HCT116 (cell line): Measurements from ENCODE around the gene TMEM143. TPM values are rescaled to one million over a fixed set of nuclear protein-coding genes. Genes with fewer than 3 reads are reported as not detected.

Experiments
- ATAC-seq: fragments of 200-7000 bp; cut with Tn5 transposase; 2 replicates; pipeline ENCODE4 v1.9.1; 2020; ENCODE audit warnings: mild to moderate bottlenecking, moderate library complexity
- BruUV-seq: library from RNA; stranded (reverse); fragments of 400-500 nt; replicated peaks from 2 replicates; lab custom pipeline; 2021; lab: Mats Ljungman, UMichigan
- CTCF ChIA-PET: fragments of 300-600 bp; sonication (Branson Sonifier 250); formaldehyde crosslinking; loops from one replicate; lab custom pipeline; 2021; ENCODE audit warnings: antibody characterized with exemption; lab: Charles Lee
- POLR2A ChIA-PET: fragments of 300-600, 350-600 bp; sonication (Branson Sonifier 250); formaldehyde crosslinking; loops from one replicate; lab custom pipeline; 2021; ENCODE audit warnings: antibody characterized with exemption; lab: Charles Lee
- RAD21 ChIA-PET, 2 experiments: fragments of 300-600 bp; sonication (Branson Sonifier 250); formaldehyde crosslinking; loops; one replicate each; lab custom pipeline; 2023; ENCODE audit warnings: low total read pairs in 2 of 2; ENCODE audit not compliant: uncharacterized antibody in 2 of 2, unreplicated experiment in 2 of 2, low non-redundant PET in 1 of 2; lab: Charles Lee
- DNase-seq: peaks from one replicate; pipeline ENCODE4 v3.0.0-alpha.2; 2010; ENCODE audit warnings: low read depth, low spot score
- H2AFZ ChIP-seq: fragments of 200-600 bp; shearing (Covaris generic), sonication (generic); 2 replicates; pipeline ENCODE4 v1.6.1; 2017; ENCODE audit warnings: low read depth, mixed run types, mixed read lengths, antibody characterized with exemption, low read length; ENCODE audit not compliant: poor library complexity, severe bottlenecking
- H3K27ac ChIP-seq: 2 replicates; pipeline ENCODE4 v1.5.1; 2012; ENCODE audit warnings: low read depth, low read length
- H3K27me3 ChIP-seq: fragments of 200-600 bp; sonication (generic); 2 replicates; pipeline ENCODE4 v1.6.1; 2016; ENCODE audit warnings: mixed run types, low read length, mixed read lengths; ENCODE audit not compliant: insufficient read depth
- H3K36me3 ChIP-seq, 2 experiments: fragments of 200-500 bp in 1 of 2; fragments of 200-600 bp in 1 of 2; sonication (Bioruptor generic) in 1 of 2; sonication (generic) in 1 of 2; 2 replicates each; pipeline versions ENCODE4 v1.5.1 to v1.6.1; 2014 to 2016; ENCODE audit warnings: low read length in 2 of 2, inconsistent platforms in 1 of 2, mixed read lengths in 1 of 2, mixed run types in 1 of 2; ENCODE audit not compliant: insufficient read depth in 2 of 2, control insufficient read depth in 1 of 2
- H3K4me1 ChIP-seq, 2 experiments: fragments of 200-600 bp in 1 of 2; sonication (generic) in 1 of 2; 2 replicates each; pipeline versions ENCODE4 v1.5.1 to v1.6.1; 2012 to 2017; ENCODE audit warnings: low read length in 2 of 2, inconsistent platforms in 1 of 2, mild to moderate bottlenecking in 1 of 2, mixed read lengths in 1 of 2, mixed run types in 1 of 2, moderate library complexity in 1 of 2; ENCODE audit not compliant: insufficient read depth in 2 of 2, control insufficient read depth in 1 of 2
- H3K4me2 ChIP-seq: fragments of 200-600 bp; sonication (generic); 2 replicates; pipeline ENCODE4 v1.6.1; 2017; ENCODE audit warnings: mixed run types, low read length, mixed read lengths
- H3K4me3 ChIP-seq, 2 experiments: fragments of 200-600 bp in 1 of 2; sonication (generic) in 1 of 2; replicated peaks in 1 of 2; 2 replicates each; pipeline ENCODE4 v1.5.1; 2011 to 2016; ENCODE audit warnings: low read length in 2 of 2, control low read depth in 1 of 2, low read depth in 1 of 2, mild to moderate bottlenecking in 1 of 2, mixed read lengths in 1 of 2, mixed run types in 1 of 2
- H3K79me2 ChIP-seq: fragments of 200-600 bp; sonication (generic); 2 replicates; pipeline ENCODE4 v1.6.1; 2017; ENCODE audit warnings: mild to moderate bottlenecking, mixed run types, low read length, moderate library complexity, mixed read lengths; ENCODE audit not compliant: insufficient read depth
- H3K9ac ChIP-seq: fragments of 200-600 bp; sonication (generic); 2 replicates; pipeline ENCODE4 v1.6.1; 2016; ENCODE audit warnings: low read length, mixed read lengths
- H3K9me2 ChIP-seq: fragments of 200-600 bp; sonication (generic), shearing (Covaris generic); 2 replicates; pipeline ENCODE4 v1.6.1; 2017; ENCODE audit warnings: mixed run types, mild to moderate bottlenecking, moderate library complexity; ENCODE audit not compliant: insufficient read depth
- H3K9me3 ChIP-seq, 2 experiments: fragments of 200-500 bp in 1 of 2; fragments of 200-600 bp in 1 of 2; sonication (Bioruptor generic) in 1 of 2; sonication (generic) in 1 of 2; 2 replicates each; pipeline ENCODE4 v1.6.1; 2014 to 2017; ENCODE audit warnings: low read length in 2 of 2, mixed read lengths in 2 of 2, inconsistent platforms in 1 of 2, low read depth in 1 of 2, mild to moderate bottlenecking in 1 of 2, mixed run types in 1 of 2, moderate library complexity in 1 of 2; ENCODE audit not compliant: control insufficient read depth in 1 of 2, insufficient read depth in 1 of 2
- H4K20me1 ChIP-seq: fragments of 200-600 bp; sonication (generic), shearing (Covaris generic); 2 replicates; pipeline ENCODE4 v1.6.1; 2017; ENCODE audit warnings: mixed run types, mild to moderate bottlenecking, moderate library complexity; ENCODE audit not compliant: insufficient read depth
- EZH2 ChIP-seq: fragments of 200-600 bp; sonication (generic); IDR thresholded peaks from 2 replicates; pipeline ENCODE4 v1.6.1; 2017; ENCODE audit warnings: antibody characterized with exemption, mixed run types
- FOSL1 ChIP-seq: IDR thresholded peaks from 2 replicates; pipeline ENCODE4 v1.6.1; 2012; ENCODE audit warnings: low read depth
- POLR2A ChIP-seq: IDR thresholded peaks from 2 replicates; pipeline ENCODE4 v1.7.0; 2011; ENCODE audit warnings: borderline replicate concordance; ENCODE audit not compliant: insufficient read depth, insufficient read length; ENCODE audit errors: extremely low read depth
- POLR2AphosphoS5 ChIP-seq: IDR thresholded peaks from 2 replicates; pipeline ENCODE4 v1.6.1; 2011; ENCODE audit warnings: mild to moderate bottlenecking, low read depth, low read length, moderate library complexity
- RAD21 ChIP-seq: IDR thresholded peaks from 2 replicates; pipeline ENCODE4 v1.6.1; 2012; ENCODE audit warnings: low read depth, mild to moderate bottlenecking
- SIN3A ChIP-seq: IDR thresholded peaks from 2 replicates; pipeline ENCODE4 v1.6.1; 2012; ENCODE audit warnings: low read depth
- SRF ChIP-seq: IDR thresholded peaks from 2 replicates; pipeline ENCODE4 v1.6.1; 2012; ENCODE audit warnings: low read depth
- YY1 ChIP-seq: IDR thresholded peaks from 2 replicates; pipeline ENCODE4 v1.6.1; 2011; ENCODE audit warnings: low read length, low read depth, moderate library complexity, mild to moderate bottlenecking; ENCODE audit not compliant: insufficient replicate concordance; ENCODE audit errors: extremely low read depth
- ZFX ChIP-seq: fragments of 450-650 bp; IDR thresholded peaks from 2 replicates; pipeline ENCODE4 v1.6.1; 2017
- ZNF274 ChIP-seq: fragments of 200-500 bp; sonication (Bioruptor generic); IDR thresholded peaks from 2 replicates; pipeline ENCODE4 v1.6.1; 2014; ENCODE audit warnings: mild to moderate bottlenecking, low read depth, low read length, inconsistent platforms
- intact Hi-C: fragments of 100-400 bp; cut with micrococcal nuclease; formaldehyde crosslinking; loops from 2 replicates; pipeline ENCODE4 v1.10.0; 2022
- total RNA-seq: library from RNA; stranded (reverse); gene quantifications from one replicate; pipeline ENCODE4 v1.2.1, GENCODE V29; 2021; ENCODE audit not compliant: unreplicated experiment
- TF ChIP-seq, protein P1 (sequence below): IDR thresholded peaks from 2 replicates; pipeline ENCODE4 v1.6.1; 2012
- TF ChIP-seq, protein P2 (sequence below): IDR thresholded peaks from 2 replicates; pipeline ENCODE4 v1.6.1; 2012

Gene TMEM143
- total RNA-seq, 1 experiment from 2014 or later: 13.2 TPM

DNA sequence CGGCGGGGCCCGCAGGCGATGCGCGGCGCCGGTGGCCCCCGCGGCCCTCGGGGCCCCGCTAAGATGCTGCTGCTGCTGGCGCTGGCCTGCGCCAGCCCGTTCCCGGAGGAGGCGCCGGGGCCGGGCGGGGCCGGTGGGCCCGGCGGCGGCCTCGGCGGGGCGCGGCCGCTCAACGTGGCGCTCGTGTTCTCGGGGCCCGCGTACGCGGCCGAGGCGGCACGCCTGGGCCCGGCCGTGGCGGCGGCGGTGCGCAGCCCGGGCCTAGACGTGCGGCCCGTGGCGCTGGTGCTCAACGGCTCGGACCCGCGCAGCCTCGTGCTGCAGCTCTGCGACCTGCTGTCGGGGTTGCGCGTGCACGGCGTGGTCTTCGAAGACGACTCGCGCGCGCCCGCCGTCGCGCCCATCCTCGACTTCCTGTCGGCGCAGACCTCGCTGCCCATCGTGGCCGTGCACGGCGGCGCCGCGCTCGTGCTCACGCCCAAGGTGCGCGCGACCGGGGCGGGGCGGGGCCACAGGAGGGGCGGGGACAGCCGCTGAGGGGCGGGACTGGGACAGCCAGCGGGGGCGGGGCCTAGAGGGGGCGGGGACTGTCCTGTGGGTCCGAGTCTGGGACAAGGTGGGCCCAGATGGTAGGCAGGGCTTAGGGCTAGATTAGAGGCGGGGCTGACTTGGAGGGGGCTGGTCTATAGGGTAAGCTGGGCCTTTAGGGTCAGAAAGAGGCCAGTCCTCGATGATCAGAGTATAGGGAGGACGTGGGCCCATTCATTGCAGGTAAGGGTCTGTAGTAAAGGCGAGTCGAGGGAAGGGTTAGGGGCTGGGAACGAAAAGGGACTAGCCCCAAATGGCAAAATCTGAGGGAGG lies 34.9 kb upstream of the TMEM143 start:
- Histone ChIP-seq H3K9me2 (no peaks in the 10 kb centered on the region), H4K20me1 (no peaks in the 10 kb centered on the region), H3K9ac (peak overlapping the region; percentile 94), H2AFZ (no peak overlapping the region), H3K4me1 (peaks cover 22 to 61% of the 10 kb centered on the region in 2 experiments), H3K27ac (peak overlapping the region; percentile 96), H3K9me3 (no peaks in the 10 kb centered on the region), H3K27me3 (no peaks in the 10 kb centered on the region), H3K4me3 (peak overlapping the region; percentile 75 to 87), H3K79me2 (peaks cover 37% of the 10 kb centered on the region), H3K36me3 (no peaks in the 10 kb centered on the region), H3K4me2 (peak overlapping the region; percentile 76)
- intact Hi-C loops: loop anchor here (5.0 to 10.0 kb wide), 3 partner anchors 36 to 96 kb away; partner anchors contain the start of genes EMP3, SYNGR4 and TMEM143
- TF ChIP-seq POLR2A (peak; percentile 56), FOSL1 (no peak), EZH2 (no peak), ZFX (peak; percentile 95), YY1 (no peak), ZNF274 (no peak), POLR2AphosphoS5 (peak; percentile 85), RAD21 (no peak), SRF (no peak), SIN3A (peak; percentile 94)
- TF ChIP-seq, protein P1, sequence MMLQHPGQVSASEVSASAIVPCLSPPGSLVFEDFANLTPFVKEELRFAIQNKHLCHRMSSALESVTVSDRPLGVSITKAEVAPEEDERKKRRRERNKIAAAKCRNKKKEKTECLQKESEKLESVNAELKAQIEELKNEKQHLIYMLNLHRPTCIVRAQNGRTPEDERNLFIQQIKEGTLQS: no peak
- TF ChIP-seq, protein P2, sequence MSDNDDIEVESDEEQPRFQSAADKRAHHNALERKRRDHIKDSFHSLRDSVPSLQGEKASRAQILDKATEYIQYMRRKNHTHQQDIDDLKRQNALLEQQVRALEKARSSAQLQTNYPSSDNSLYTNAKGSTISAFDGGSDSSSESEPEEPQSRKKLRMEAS: peak; percentile 98
- ChIA-PET RAD21 (interaction anchor here (0.6 to 0.7 kb wide), 5 partner anchors 32 to 222 kb away, joined by 3 to 8 read pairs (median 4); no protein-coding TSS in a partner anchor), POLR2A (interaction anchor here (0.6 to 2.4 kb wide), 8 partner anchors 15 to 788 kb away, joined by 3 to 10 read pairs (median 4); partner anchors contain the start of genes RPL18, SPHK2, SYNGR4 and TMEM143), CTCF (interaction anchor here (2.0 kb wide), 1 partner anchor 8 kb away, joined by 18 read pairs; the partner anchor contains the start of gene KDELR1)
- no TSS peak for BruUV-seq
- ATAC-seq (peak; percentile 86), DNase-seq (peak; percentile 91)
